Subcutaneous adipose tissue (tissue), 4 donors: ENCODE measurements around the gene GPR84. TPM values are rescaled to one million over a fixed set of nuclear protein-coding genes. Genes with fewer than 3 reads are reported as not detected.

Source experiments
- CTCF ChIP-seq: fragments of 450-650 bp; IDR thresholded peaks from one replicate; pipeline ENCODE4 v1.5.1; 2016; ENCODE audit warnings: low read depth, mild to moderate bottlenecking, control low read depth, antibody characterized with exemption, moderate library complexity
- total RNA-seq, 4 donors: library from RNA; depleted of rRNA; stranded (reverse); fragments of >200 nt; gene quantifications; one replicate each; pipeline ENCODE4 v1.1.0, GENCODE V29; 2016

GPR84 gene
- total RNA-seq, 4 donors from 2014 or later: 0.44 to 1.1 (median 0.51) TPM; not detected in 1

GRCh38 chr12:54356951-54357356 lies 7.3 kb downstream of the GPR84 start:
- no peak for TF ChIP-seq CTCF

GRCh38 chr12:54356228-54356627 lies 8.1 kb downstream of the GPR84 start:
- no peak for TF ChIP-seq CTCF

- no peak for TF ChIP-seq CTCF
Observed at GRCh38 chr12:54355104-54355815, 9.0 kb downstream of the GPR84 start.

- no peak for TF ChIP-seq CTCF
Observed at GRCh38 chr12:54352891-54353874, 11.1 kb downstream of the GPR84 start.

GRCh38 chr12:54352022-54352531 lies 12.2 kb downstream of the GPR84 start:
- no peak for TF ChIP-seq CTCF

- TF ChIP-seq CTCF: no peak
Observed at GRCh38 chr12:54351341-54351740, 12.9 kb downstream of the GPR84 start.

GRCh38 chr12:54350743-54351142 lies 13.5 kb downstream of the GPR84 start:
- TF ChIP-seq CTCF: no peak
